Posterior cingulate gyrus (tissue), 11 donors: ENCODE data around the gene CCM2.
A peak's percentile ranks its signal among the peaks of the same experiment; 100 is the strongest.

Experiments
- DNase-seq, 10 donors: peaks; one replicate each; pipeline versions ENCODE4 v3.0.0 to v3.0.0-alpha.2; 2020 to 2021; ENCODE audit warnings: mixed read lengths in 3 of 10
- intact Hi-C: fragments of 100-400 bp; cut with DNase I; formaldehyde crosslinking; loops from one replicate; pipeline ENCODE4 v1.15.1; 2023

Gene CCM2

DNA sequence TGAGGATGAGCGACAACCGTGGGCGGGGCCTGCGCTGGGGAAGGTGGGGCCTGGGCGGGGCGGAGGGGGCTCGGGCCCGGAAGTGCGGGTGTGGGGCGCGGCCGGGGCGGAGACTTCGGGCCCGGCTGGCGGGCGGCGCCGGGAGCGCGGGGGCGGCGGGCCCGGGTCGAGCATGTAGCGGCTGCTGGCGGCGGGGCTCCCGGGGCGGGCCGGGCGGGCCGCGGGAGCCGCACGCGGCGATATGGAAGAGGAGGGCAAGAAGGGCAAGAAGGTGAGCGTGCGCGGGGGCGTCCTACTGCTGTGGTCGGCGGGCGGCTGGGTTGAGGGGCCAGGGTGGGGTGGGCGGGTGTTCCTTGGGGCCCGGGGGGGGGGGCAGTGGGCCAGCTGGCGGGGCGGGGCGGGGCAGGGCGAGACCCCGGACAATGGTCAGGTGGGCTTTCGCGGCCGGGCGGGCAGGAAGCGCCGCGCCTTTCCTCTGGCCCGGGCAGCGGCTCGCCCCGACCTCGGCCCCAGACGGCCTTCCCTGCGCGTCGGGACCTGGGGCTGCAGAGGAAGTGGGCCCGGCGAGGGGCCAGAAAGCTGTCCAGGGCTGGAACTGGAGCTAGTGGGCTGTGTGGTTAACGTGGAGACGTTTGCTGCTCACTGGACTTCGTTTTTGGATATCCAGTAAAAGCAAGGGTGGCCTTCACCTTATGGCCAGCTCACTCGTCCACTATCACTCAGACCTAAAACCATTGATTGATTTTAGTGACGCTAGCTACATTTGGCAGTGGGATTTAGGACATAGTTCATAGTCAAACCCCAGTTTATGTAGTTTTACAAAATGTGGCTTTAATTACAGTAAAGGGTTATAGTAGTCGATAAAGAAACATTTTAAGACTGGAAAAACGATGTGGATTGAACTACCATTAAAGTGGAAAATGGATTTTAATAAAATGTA lies at the start of gene CCM2:
TSS of gene CCM2 (plus strand) at position 109 of the 940 bp plus-strand sequence. CDS start at position 242, 133 bp downstream.
- intact Hi-C loops: loop anchor here (2.0 to 5.0 kb wide), 3 partner anchors 14 to 112 kb away; partner anchors contain the start of genes NACAD and TBRG4
- peak in 1 of 10 donors; percentile 85 for DNase-seq

DNA sequence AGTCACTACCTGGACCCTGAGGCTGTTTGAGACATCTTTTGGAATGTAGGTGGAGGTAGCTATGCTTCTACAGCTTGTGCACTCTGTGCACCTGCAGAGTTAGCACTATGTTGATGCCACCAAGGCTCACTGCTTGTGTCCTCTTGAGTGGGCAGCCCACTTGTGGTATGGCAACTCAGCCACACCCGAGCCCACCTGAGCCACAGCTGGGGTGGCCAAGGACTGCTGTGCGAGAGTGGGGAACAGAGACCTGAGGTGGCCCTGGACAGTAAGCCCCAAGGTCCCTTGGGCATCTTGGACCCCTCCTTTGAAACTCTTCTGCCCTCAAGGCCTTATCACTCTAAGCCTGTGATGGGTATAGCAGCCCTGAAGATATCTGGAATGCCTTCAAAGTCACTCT lies 46.8 kb upstream of the CCM2 start:
- DNase-seq: no peak
- intact Hi-C loops: no loop called here

DNA sequence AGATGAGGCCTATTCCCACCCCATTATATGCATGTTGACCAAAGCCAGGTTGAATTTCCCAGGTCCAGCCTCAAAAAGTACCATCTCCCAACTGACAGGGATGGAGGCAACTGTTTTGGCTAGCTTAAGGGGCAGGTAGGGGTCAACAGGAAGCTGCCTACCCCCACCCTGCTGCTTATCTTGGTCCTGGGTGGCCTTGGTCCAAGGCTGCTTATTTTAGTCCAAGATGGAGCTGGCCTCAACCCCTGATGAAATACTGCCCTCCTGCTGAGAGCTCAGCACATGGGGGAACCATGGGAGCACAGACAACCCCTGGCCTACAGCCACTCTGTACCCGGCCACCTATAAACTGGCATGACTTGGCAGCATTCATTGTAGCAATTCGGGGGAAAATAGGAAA lies 44.3 kb upstream of the CCM2 start:
- no peak for DNase-seq
- intact Hi-C loops: no loop called here

DNA sequence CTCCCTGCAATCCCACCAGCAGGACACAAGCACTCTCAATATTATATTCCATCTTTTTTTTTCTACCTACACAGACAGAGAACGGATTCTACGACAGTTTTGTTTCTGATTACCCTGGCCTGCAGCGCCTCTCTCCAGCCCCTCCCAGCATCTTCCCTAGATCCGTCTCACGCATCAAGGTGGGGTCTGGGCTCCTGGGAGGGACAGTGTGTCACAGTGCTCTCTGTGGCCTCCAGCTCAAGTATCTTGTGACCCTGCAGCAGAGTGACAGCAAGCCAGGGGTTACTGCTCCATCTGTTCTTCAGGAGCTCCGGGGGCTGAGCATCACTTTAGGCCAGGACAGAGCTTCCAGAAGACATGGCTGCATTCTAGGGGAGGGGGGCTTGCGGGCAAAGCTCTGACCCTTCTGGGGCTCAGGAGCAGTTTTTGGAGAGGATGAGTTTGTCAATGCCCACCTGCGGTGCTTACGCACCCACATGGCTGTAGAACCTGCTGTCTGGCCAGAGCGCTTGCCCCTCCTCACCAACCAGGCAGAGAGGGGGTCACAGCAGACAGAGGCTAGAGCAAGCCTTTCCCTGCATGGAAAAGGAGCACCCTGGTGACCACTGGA lies 43.7 kb upstream of the CCM2 start:
- DNase-seq: no peak
- intact Hi-C loops: no loop called here

DNA sequence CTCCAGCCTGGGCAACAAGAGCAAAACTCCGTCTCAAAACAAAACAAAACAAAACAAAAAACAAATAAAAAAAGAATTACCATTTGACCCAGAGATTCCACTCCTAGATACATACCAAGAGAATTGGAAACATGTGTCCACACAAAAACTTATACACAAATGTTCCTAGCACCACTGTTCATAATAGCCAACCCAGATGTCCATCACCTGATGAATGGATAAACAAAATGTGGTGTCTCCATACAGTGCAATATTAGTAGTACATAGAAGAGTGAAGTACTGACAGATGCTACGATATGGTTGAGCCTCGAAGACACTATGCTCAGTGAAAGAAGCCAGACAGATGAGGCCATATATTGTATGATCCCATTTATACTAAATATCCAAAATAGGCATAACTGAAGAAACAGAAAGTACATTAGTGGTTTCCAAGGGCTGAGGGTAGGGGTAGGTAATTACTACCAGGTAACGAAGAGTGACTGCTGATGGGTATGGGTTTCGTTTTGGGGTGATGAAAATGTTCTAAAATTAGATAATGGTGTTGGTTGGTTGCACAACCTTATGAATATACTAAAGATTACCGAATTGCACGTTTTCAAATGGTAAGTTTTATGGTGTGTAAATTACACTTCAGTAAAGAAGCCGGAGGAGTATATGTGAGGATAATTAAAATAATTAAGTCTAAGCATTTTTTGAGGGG lies 41.2 kb upstream of the CCM2 start:
- intact Hi-C loops: no loop called here
- no peak for DNase-seq

DNA sequence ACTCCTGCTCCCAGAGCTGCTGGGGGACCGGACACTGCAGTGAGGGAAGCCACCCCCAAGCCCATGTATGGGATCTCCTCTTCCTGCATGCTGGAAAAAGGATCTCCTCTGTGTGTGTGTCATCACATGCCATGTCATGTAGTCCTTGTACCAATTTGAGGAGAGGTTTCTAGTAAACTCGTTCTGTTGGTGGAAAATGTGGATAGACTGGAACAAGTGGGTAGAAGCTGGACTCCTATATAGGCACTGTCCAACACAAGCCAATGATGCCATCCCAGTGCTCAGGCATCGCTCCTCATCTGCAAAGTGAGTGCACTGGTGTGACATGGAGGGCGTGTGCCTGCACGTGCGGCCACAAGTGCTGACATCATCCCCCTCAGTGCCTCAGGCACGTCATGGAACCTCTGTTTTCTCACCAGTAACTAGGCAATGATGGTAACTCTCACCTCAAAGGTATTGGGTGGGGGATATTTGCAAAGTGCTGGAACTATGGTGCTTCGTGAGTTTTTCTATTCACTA lies 40.5 kb upstream of the CCM2 start:
- intact Hi-C loops: no loop called here
- peak in 1 of 10 donors; percentile 49 for DNase-seq

DNA sequence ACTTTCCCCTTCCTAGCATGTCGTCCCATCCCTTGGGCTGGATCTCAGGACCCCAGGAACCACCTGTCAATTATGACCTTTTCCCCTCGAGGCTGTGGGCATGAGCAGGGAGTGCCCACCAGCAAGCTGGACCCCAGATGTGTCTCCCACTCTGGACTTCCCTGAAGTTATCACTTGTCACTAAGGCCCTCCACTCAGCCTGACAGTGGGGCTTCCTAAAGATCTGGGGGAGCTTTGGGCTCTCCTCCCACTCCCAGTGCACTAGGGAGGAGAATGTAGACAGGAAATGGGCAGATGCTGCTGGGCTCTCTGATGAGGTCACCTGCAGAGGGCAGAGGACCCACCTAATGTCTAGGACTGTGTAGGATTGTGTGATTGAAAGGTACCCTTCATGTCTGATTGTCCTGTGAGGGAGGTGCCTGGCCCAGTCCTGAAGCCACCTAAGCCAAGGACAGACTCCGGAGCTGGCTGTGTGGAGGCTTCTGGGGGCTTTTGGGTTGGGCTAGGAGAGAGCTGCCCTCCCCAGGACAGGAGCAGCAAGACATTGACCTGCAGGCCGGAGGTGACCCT lies 39.9 kb upstream of the CCM2 start:
- intact Hi-C loops: no loop called here

DNA sequence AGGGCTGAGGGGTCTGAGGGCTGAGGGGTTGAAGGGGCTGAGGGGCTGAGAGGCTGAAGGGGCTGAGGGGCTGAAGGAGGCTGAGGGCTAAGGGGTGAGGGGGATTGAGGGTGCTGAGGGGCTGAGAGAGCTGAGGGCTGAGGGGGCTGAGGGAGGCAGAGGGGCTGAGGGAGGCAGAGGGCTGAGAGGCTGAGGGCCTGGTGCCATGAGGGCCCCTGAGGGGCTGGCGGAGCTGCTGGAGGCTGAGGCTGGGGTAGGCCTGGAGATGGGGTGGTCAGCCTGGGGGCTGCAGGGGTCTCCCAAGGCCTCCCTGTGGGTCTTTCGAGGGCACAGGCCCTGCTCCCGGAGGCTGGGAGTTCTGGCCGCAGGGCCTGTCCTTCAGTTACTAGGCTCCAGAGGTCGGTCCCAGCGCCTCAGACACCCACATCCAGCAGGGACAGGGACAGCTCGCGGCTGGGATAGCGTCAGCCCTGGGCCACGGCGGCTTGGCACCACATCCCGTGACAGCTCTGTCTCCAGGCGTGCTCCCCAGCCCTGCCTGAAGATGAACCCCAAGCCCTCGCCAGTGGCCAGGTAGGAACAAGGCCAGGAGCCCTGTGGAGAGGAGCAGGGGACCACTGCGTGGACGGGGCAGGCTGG lies 38.0 kb upstream of the CCM2 start:
- intact Hi-C loops: no loop called here
- DNase-seq: peak in 1 of 10 donors; percentile 76

More for the DNA sequence above, 39.9 kb upstream of the CCM2 start:
- no peak for DNase-seq

DNA sequence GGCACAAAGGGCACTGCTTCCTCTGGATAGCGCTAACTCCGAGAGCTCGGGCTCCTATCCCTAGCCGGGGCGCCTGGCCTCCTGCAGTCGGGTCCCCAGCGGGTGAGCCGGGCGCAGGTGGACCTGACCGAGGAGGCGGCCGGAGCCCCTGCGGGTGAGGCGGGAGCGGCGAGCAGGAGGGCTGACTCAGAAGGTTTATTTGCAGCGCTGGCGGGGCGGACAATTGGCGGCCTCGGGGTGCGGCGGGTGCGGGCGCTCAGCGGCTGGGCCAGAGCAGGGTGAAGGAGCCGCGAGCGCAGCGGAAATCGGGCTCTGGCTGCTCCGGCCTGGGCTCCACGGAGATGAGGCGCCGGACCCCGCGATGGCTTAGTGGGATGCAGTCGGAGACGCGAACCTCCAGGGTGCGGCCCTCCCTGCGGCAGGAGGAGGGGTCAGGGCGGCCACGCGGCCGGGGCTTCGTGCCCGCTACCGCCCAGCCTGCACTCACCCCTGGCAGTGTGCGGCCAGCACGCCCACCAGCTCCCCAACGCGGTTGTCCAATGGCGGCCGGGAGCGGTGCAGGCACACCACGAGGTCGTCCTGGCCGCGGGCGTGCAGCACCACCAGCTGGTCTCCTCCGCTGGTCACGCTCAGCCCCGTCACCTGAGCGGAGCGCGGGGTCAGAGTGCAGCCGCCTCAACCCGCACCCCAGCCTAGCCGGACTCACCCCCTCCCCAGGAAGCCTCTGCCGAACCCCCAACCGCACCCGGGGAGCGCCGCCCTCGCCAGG lies 37.3 kb upstream of the CCM2 start:
- peak in 7 of 10 donors; percentile 36 to 94 (median 55) for DNase-seq
- intact Hi-C loops: no loop called here

DNA sequence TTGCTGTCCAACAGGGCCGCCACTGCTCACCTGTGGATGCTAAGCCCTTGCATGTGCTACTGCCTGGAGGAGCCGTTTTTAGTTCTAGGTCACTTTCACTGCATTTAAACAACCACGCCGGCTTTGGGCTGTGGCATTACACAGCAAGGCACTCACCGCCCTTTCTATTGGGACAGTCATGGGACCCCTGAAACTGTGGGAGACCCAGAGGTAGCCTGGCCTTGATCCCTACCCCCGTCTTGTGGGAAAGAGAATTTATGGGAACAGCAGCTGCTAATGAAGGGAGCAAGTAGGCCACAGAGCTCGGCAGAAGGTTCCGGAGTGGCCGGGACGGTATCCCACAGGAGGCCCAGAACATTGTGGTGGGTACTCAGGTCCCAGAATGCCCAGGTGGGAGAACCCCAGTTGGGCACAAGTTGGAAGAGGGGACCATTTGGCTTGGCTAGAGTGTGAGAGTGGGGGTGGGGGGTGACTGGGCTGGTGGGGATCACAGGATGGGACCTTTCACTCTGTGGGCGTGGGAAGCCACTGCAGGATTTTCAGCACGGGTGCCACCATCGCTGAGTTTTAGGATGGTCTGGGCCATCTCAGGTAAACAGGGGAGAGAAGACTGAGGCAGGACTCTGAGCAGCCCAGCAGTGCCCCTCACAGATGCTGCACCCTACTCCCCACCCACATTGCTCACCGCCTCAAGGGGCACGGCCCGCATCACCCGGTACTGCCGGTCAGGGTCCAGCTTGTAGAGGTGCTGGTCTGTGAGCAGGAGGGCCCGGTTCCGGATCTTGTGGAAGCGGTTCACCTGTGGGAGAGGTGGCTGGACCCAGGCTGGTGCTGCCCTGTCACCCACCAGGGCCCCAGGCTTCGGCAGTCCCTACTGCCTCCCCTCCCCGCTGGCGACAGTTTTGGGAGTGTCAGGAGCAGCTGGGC lies 36.4 kb upstream of the CCM2 start:
- intact Hi-C loops: no loop called here
- DNase-seq: peak in 1 of 10 donors; percentile 67

DNA sequence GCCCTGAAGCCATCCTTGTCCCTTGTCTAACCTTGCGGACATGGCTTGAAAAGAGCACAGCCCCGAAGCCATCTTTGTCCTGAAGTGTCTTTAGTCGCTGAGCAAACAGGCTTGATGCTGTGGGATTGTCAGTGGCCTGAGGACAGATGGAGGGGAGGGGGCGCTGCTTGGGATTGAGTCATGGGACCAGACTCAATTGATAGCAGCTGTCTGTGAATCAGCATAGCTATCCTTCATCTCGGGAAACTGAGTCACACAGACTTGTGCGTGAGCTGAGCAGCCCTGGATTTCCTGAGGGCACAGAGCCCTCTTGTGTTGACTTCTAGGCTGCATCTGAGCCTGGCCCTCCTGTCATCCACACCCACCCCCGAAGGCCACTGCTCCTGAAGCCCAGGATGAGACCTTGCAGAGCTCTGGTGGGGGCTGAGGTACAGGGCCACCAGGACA lies 35.6 kb upstream of the CCM2 start:
- DNase-seq: peak in 1 of 10 donors; percentile 79
- intact Hi-C loops: no loop called here

DNA sequence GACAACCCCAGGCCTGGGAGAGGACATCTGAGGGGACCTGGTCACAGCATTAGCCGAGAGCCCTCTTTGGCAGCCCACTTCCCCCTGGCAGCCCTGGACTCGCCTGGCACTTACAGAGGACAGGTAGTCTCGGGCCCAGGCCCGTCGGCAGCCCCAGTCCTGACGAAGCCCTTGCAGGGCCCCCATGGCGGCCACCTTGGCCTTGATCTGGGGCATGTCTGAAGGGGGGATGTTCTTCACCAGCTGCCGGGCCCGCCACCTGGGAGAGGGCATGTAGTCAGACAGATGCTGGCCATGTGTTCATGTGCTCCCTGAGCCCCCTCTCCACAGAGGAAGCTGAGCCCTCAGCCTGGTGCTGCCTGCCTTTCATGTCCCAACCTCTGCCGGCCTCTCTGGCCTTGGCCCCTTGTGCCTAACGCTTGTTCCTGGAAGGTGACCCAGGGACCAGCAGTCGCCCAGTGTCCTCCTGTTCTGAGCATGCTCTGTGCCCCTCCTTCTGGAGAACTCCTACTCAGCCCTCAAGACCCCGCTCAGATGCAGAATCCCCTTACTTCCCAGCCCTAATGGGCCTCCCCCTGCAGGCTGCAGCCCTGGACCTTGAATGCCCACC lies 35.1 kb upstream of the CCM2 start:
- DNase-seq: peak in 1 of 10 donors; percentile 85
- intact Hi-C loops: no loop called here

DNA sequence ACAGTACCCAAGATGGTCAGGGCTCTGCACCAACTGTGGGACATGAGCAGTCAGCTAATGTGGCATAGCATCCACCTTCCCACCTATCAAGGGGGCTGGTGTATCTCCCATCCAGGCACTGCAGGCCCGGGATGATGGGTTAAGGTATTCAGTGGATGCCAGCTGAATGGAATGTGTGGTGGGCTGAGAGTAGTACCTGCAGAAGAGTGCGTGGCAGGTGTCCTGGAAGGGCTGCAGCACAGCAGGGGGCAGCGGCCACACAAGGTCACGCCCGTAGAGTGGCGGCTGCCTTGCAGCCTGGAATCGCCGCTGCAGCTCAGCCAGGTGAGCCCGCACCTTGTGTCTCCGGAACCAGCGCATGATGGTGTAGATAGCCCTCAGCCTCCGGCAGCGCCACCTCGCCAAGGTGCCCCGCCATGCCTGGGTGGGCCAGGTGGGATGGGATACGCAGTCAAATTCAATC lies 34.5 kb upstream of the CCM2 start:
- intact Hi-C loops: no loop called here
- DNase-seq: peak in 1 of 10 donors; percentile 57

DNA sequence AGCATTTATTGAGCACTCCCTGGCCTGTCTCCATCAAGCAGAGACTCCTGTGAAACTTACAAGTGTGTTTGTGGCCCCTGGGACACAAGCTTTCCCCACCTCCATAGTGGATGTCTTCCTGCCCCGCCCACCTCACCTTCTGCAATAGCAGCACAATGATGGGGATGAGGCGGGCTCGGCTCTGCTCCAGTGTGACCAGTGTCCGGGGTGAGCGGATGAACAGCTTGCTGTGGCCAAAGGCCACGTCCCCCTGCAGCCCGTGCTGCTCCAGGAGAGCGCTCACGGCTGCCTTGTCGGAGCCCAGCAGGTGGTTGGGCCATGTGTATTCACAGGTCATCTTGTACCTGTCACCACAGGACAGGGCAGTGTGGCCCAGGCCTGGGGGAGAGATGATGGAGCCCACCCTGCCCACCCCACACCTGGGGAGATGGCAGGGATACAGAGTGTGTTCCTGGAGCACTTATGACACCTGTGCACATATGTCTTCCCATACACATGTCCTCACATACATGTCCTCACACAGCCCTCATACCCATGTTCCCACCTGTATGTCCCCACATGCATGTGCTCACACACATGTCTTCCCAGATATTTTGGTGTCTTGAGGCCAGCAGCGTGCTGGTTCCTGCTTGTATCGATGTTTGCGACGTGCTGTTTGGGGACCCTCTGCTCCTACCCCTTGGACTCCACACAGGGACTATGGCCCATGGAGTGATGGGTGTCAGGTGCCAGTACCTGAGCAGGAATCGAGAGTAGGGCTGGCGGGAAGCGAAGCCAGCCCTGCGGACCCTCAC lies 33.9 kb upstream of the CCM2 start:
- peak in 1 of 10 donors; percentile 66 for DNase-seq
- intact Hi-C loops: no loop called here

DNA sequence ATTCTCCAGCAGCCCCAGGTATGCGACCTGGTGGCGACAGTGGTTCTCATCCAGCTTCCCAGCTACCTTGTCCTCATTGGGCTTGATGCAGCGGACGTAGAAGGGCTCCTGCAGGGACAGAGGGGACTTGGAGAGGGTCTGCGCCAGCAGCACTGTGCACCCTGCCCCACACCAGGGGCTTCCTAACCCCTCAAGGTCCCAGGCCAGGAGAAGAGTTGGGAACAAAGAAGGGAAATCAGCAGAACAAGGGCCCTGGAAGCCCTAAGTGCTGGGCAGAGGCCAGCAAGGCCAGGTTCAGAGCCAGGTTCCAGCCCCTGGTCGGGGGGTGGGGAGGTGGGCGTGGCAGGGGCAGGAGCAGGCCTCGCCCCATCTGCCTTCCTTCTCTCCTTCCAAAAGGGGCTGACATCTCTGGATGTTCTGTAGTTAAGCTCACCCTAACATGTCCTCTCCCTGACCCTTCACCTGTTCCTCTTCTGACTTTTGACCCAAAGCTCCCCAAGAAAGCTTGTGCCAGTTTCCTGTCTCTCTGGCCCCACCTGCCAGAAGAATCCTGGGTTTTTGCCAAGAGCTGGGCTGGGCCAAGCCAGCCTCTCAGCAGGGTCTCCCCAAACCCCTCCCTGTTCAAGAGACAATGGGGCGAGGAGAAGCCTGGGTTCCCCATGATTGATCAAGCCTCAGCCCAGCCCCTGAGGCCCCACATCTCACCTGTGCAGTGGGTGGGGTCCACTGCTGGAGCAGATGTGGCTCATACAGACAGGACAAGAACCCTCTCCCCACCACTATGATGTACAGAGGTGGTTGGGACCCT lies 33.1 kb upstream of the CCM2 start:
- DNase-seq: peak in 1 of 10 donors; percentile 43
- intact Hi-C loops: no loop called here
